Fibroblast of villous mesenchyme (primary cell): ENCODE results near the gene TOR4A. TPM values are rescaled to one million over a fixed set of nuclear protein-coding genes. Genes with fewer than 3 reads are reported as not detected.

Experiments used
- DNase-seq: peaks from one replicate; pipeline ENCODE4 v3.0.0-alpha.2; 2010; ENCODE audit warnings: low read depth
- H3K4me3 ChIP-seq: 2 replicates; pipeline ENCODE4 v1.5.1; 2011; ENCODE audit warnings: low read depth, mild to moderate bottlenecking, low read length
- CTCF ChIP-seq: IDR thresholded peaks from 2 replicates; pipeline ENCODE4 v1.5.1; 2012; ENCODE audit warnings: low read depth, mild to moderate bottlenecking, low read length; ENCODE audit not compliant: insufficient read depth
- total RNA-seq: library from RNA; depleted of rRNA; stranded (reverse); fragments of >200 nt; gene quantifications from 2 replicates; pipeline ENCODE4 v1.2.3, GENCODE V29; 2012

Gene TOR4A
- total RNA-seq, 1 donor: 42.3 TPM

GRCh38 chr9:137281345-137282116 is 4.0 kb downstream of the TOR4A start:
- TF ChIP-seq CTCF: no peak
- DNase-seq: no peak

GRCh38 chr9:137286975-137287383 is 9.5 kb downstream of the TOR4A start:
- no peak overlapping the region for H3K4me3 ChIP-seq
- DNase-seq: peak; percentile 68
- peak; percentile 59 for TF ChIP-seq CTCF

More at GRCh38 chr9:137281345-137282116, 4.0 kb downstream of the TOR4A start:
- no peak overlapping the region for H3K4me3 ChIP-seq

GRCh38 chr9:137293094-137293481 is 15.6 kb downstream of the TOR4A start:
- TF ChIP-seq CTCF: no peak
- DNase-seq: no peak
- H3K4me3 ChIP-seq: no peak overlapping the region

- no peak for TF ChIP-seq CTCF
- no peak for DNase-seq
- H3K4me3 ChIP-seq: peak overlapping the region; percentile 35
Measured at GRCh38 chr9:137293482-137294090, 16.1 kb downstream of the TOR4A start.

- no peak for TF ChIP-seq CTCF
- DNase-seq: peak; percentile 72
- H3K4me3 ChIP-seq: peak overlapping the region; percentile 35
Measured at GRCh38 chr9:137294091-137294680, 16.7 kb downstream of the TOR4A start.

- H3K4me3 ChIP-seq: no peak overlapping the region
- peak; percentile 37 for TF ChIP-seq CTCF
- peak; percentile 43 for DNase-seq
Measured at GRCh38 chr9:137294681-137295237, 17.2 kb downstream of the TOR4A start.
